ENCODE data around the gene MMP12.

DNA sequence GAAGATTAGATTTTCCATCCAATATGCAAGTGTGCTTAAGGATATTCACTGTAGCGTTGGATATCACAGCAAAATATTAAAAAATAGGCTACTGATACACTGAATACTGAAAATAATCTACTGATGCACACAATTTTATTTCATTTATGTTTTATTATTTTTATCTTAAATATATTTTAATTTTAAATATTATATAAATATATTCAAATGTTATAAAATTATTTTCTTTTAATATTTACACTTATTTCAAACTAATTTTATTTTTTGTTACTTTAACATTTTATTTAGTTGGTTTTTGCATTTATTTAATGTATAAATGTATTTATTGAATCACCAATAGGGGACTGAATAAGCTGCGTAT is 43.7 kb downstream of the MMP12 start:
- no peak for TF ChIP-seq POLR2AphosphoS5 (IDR thresholded peaks at IDR 0.05; ENCODE audit: borderline replicate concordance, low read depth, low read length)
- no peak for TF ChIP-seq EZH2 (IDR thresholded peaks at IDR 0.05)
- TF ChIP-seq FOXP2 (optimal IDR thresholded peaks at IDR 0.05; ENCODE audit: control extremely low read depth, extremely low read length, insufficient read depth), result no peak

Data from SK-N-MC (cell line).